WTC11 (cell line): ENCODE measurements around the gene FBN2.

Source experiments
- CBFB ChIP-seq: sonication (generic); formaldehyde crosslinking; IDR thresholded peaks from 2 replicates; pipeline ENCODE4 v1.8.1; 2022; ENCODE audit warnings: mild to moderate bottlenecking, low read depth, missing genetic modification reagents
- CREB1 ChIP-seq: sonication (generic); formaldehyde crosslinking; IDR thresholded peaks from 2 replicates; pipeline ENCODE4 v1.8.0; 2023; ENCODE audit warnings: mild to moderate bottlenecking, missing genetic modification reagents
- ETV6 ChIP-seq: sonication (generic); formaldehyde crosslinking; IDR thresholded peaks from 2 replicates; pipeline ENCODE4 v1.8.1; 2022; ENCODE audit warnings: mild to moderate bottlenecking, missing genetic modification reagents
- GABPB1 ChIP-seq: sonication (generic); formaldehyde crosslinking; IDR thresholded peaks from 2 replicates; pipeline ENCODE4 v1.8.1; 2023; ENCODE audit warnings: mild to moderate bottlenecking, missing genetic modification reagents
- KAT7 ChIP-seq: sonication (generic); formaldehyde crosslinking; IDR thresholded peaks from 2 replicates; pipeline ENCODE4 v1.8.1; 2023; ENCODE audit warnings: missing genetic modification reagents, mild to moderate bottlenecking, borderline replicate concordance
- NR1H2 ChIP-seq: sonication (generic); formaldehyde crosslinking; IDR thresholded peaks from 2 replicates; pipeline ENCODE4 v1.9.0; 2021; ENCODE audit warnings: mild to moderate bottlenecking, moderate library complexity, missing genetic modification reagents
- ZNF263 ChIP-seq: sonication (generic); formaldehyde crosslinking; IDR thresholded peaks from 2 replicates; pipeline ENCODE4 v1.8.1; 2022; ENCODE audit warnings: low read depth, mild to moderate bottlenecking, moderate library complexity, missing genetic modification reagents
- TF ChIP-seq, protein P1 (sequence below): fragments of 200-600 bp; IDR thresholded peaks from 2 replicates; pipeline ENCODE4 v1.8.0; 2022; ENCODE audit warnings: antibody characterized with exemption
- TF ChIP-seq, protein P2 (sequence below): sonication (generic); formaldehyde crosslinking; conservative IDR thresholded peaks from 2 replicates; pipeline ENCODE4 v1.8.1; 2022; ENCODE audit warnings: mild to moderate bottlenecking, missing genetic modification reagents
- TF ChIP-seq, protein P3 (sequence below): sonication (generic); formaldehyde crosslinking; IDR thresholded peaks from 2 replicates; pipeline ENCODE4 v1.8.1; 2022; ENCODE audit warnings: low read depth, mild to moderate bottlenecking, moderate library complexity, missing genetic modification reagents, borderline replicate concordance

DNA sequence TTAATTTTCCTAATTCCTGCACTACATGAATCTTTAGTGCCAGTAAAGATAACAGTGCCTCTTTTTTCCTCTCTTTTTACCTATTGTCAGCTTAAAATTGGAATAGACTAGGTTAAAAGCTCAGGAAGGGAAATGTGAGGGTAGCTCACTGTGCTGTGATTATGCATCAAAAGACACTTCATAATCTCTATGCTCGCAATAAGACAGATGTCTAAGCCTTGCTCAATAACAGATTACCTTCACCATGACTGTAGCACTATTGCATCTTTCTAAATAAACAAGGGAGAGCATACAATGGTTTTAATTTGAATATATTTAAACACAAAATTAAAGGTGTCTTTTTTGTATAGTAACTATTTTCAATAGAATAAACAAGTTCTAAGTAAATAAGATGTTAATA, 130.1 kb downstream of the FBN2 start:
- TF ChIP-seq, protein P1, sequence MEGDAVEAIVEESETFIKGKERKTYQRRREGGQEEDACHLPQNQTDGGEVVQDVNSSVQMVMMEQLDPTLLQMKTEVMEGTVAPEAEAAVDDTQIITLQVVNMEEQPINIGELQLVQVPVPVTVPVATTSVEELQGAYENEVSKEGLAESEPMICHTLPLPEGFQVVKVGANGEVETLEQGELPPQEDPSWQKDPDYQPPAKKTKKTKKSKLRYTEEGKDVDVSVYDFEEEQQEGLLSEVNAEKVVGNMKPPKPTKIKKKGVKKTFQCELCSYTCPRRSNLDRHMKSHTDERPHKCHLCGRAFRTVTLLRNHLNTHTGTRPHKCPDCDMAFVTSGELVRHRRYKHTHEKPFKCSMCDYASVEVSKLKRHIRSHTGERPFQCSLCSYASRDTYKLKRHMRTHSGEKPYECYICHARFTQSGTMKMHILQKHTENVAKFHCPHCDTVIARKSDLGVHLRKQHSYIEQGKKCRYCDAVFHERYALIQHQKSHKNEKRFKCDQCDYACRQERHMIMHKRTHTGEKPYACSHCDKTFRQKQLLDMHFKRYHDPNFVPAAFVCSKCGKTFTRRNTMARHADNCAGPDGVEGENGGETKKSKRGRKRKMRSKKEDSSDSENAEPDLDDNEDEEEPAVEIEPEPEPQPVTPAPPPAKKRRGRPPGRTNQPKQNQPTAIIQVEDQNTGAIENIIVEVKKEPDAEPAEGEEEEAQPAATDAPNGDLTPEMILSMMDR, result no peak
- no peak for TF ChIP-seq GABPB1
- TF ChIP-seq, protein P2, sequence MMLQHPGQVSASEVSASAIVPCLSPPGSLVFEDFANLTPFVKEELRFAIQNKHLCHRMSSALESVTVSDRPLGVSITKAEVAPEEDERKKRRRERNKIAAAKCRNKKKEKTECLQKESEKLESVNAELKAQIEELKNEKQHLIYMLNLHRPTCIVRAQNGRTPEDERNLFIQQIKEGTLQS, result no peak
- no peak for TF ChIP-seq ETV6 (CRISPR knock-in tag)
- no peak for TF ChIP-seq CREB1
- no peak for TF ChIP-seq KAT7 (CRISPR knock-in tag)
- TF ChIP-seq CBFB (CRISPR knock-in tag), result no peak
- TF ChIP-seq, protein P3, sequence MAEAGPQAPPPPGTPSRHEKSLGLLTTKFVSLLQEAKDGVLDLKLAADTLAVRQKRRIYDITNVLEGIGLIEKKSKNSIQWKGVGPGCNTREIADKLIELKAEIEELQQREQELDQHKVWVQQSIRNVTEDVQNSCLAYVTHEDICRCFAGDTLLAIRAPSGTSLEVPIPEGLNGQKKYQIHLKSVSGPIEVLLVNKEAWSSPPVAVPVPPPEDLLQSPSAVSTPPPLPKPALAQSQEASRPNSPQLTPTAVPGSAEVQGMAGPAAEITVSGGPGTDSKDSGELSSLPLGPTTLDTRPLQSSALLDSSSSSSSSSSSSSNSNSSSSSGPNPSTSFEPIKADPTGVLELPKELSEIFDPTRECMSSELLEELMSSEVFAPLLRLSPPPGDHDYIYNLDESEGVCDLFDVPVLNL, result no peak
- no peak for TF ChIP-seq NR1H2
- TF ChIP-seq ZNF263 (CRISPR knock-in tag), result no peak
